GM12891 (cell line): ENCODE measurements around the gene TMIGD2.
A peak's percentile ranks its signal among the peaks of the same experiment; 100 is the strongest.

Source experiments
- PAX5 ChIP-seq: IDR thresholded peaks from 2 replicates; pipeline ENCODE4 v1.6.1; 2011; ENCODE audit warnings: low read length, moderate library complexity, mild to moderate bottlenecking; ENCODE audit not compliant: insufficient read depth, severe bottlenecking
- POLR2A ChIP-seq: IDR thresholded peaks from 2 replicates; pipeline ENCODE4 v1.6.1; 2011; ENCODE audit warnings: low read depth, low read length, control low read depth
- POLR2AphosphoS5 ChIP-seq: IDR thresholded peaks from 2 replicates; pipeline ENCODE4 v1.6.1; 2011; ENCODE audit warnings: low read depth, low read length, control low read depth
- POU2F2 ChIP-seq: IDR thresholded peaks from 2 replicates; pipeline ENCODE4 v1.6.1; 2011; ENCODE audit warnings: low read depth, mild to moderate bottlenecking, control low read depth, low read length, moderate library complexity
- SPI1 ChIP-seq: IDR thresholded peaks from 2 replicates; pipeline ENCODE4 v1.6.1; 2011; ENCODE audit warnings: low read depth, low read length, control low read depth
- TAF1 ChIP-seq: IDR thresholded peaks from 2 replicates; pipeline ENCODE4 v1.6.1; 2011; ENCODE audit warnings: low read depth, low read length, control low read depth

- peak; percentile 19; the same call in 1 of the 2 replicates for TF ChIP-seq POLR2A
- no peak for TF ChIP-seq TAF1
- TF ChIP-seq POLR2AphosphoS5 = 0 out of 2 replicates have a peak, but pooled peaks have one; percentile 54
- no peak for TF ChIP-seq SPI1
- no peak for TF ChIP-seq PAX5
- TF ChIP-seq POU2F2 = no peak
Measured at GRCh38 chr19:4328243-4328990, 26.2 kb upstream of the TMIGD2 start.
